H54 (cell line): ENCODE measurements around the gene SUMF1.

Experiments used
- DNase-seq: peaks from one replicate; pipeline ENCODE4 v3.0.0; 2011; ENCODE audit warnings: low spot score, mixed read lengths; ENCODE audit not compliant: insufficient read length
- FAIRE-seq: peaks from 3 replicates; lab custom pipeline; 2011; peaks lifted over from hg19 to GRCh38; lab: Jason Lieb, UNC
- POLR2A ChIP-seq: IDR thresholded peaks from 2 replicates; pipeline ENCODE4 v1.6.1; 2011; ENCODE audit warnings: low read depth, mild to moderate bottlenecking, low read length

SUMF1 gene

GRCh38 chr3:4355401-4356219 is 111.5 kb downstream of the SUMF1 start:
- no peak for FAIRE-seq
- DNase-seq: no peak
- no peak for TF ChIP-seq POLR2A

GRCh38 chr3:4351872-4352271 is 115.2 kb downstream of the SUMF1 start:
- TF ChIP-seq POLR2A: no peak
- FAIRE-seq (no peak), DNase-seq (no peak)

- no peak for FAIRE-seq
- no peak for DNase-seq
- no peak for TF ChIP-seq POLR2A
Observed at GRCh38 chr3:4351164-4351855, 115.8 kb downstream of the SUMF1 start.

- FAIRE-seq (peak; percentile 91), DNase-seq (peak; percentile 25)
- TF ChIP-seq POLR2A: no peak
Observed at GRCh38 chr3:4350789-4351163, 116.3 kb downstream of the SUMF1 start.

- FAIRE-seq (no peak), DNase-seq (no peak)
- no peak for TF ChIP-seq POLR2A
Observed at GRCh38 chr3:4343258-4343657, 123.8 kb downstream of the SUMF1 start.

- FAIRE-seq (no peak), DNase-seq (no peak)
- TF ChIP-seq POLR2A: no peak
Observed at GRCh38 chr3:4341336-4341675, 125.8 kb downstream of the SUMF1 start.

- DNase-seq: no peak
- no peak for TF ChIP-seq POLR2A
- FAIRE-seq: no peak
Observed at GRCh38 chr3:4340411-4341335, 126.4 kb downstream of the SUMF1 start.

- DNase-seq (no peak), FAIRE-seq (no peak)
- no peak for TF ChIP-seq POLR2A
Observed at GRCh38 chr3:4340077-4340410, 127.0 kb downstream of the SUMF1 start.

- TF ChIP-seq POLR2A: no peak
- FAIRE-seq (no peak), DNase-seq (no peak)
Observed at GRCh38 chr3:4338751-4339150, 128.3 kb downstream of the SUMF1 start.

- DNase-seq: no peak
- FAIRE-seq: no peak
- TF ChIP-seq POLR2A: no peak
Observed at GRCh38 chr3:4336850-4337546, 130.1 kb downstream of the SUMF1 start.

- no peak for TF ChIP-seq POLR2A
- DNase-seq: no peak
- no peak for FAIRE-seq
Observed at GRCh38 chr3:4335840-4336562, 131.1 kb downstream of the SUMF1 start.

- no peak for TF ChIP-seq POLR2A
- FAIRE-seq: no peak
- DNase-seq: no peak
Observed at GRCh38 chr3:4334548-4334947, 132.5 kb downstream of the SUMF1 start.

GRCh38 chr3:4332991-4333390 is 134.1 kb downstream of the SUMF1 start:
- no peak for TF ChIP-seq POLR2A
- FAIRE-seq (no peak), DNase-seq (no peak)
